Activated CD4-positive, alpha-beta T cell treated with anti-CD3 and anti-CD28 coated beads, Interleukin-2, amount 50 U/mL, for 4 hours (primary cell): ENCODE measurements around the gene ADK.

Experiments
- DNase-seq, 2 experiments: peaks; one replicate each; pipeline ENCODE4 v3.0.0-alpha.2; 2020

The ADK gene

DNA sequence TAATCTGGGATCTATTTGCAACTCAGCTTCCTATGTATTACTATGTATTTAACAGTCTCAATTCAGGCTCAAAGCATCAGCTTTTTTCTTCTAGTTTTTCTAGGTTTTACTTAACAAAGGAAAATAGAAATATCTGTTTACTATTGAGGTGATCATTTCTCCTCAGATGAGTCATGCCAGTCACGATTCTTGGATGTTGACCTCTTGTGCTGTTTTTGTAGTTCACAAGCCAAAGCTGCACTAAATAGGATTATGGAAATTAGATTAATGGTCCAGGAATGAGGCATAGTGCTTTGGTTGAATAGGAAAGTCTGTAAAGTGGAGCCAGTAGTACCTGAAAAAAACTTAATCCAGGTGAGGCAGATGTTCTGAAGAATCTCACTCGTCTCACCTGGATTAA lies 477.1 kb downstream of the ADK start:
- DNase-seq = no peak

DNA sequence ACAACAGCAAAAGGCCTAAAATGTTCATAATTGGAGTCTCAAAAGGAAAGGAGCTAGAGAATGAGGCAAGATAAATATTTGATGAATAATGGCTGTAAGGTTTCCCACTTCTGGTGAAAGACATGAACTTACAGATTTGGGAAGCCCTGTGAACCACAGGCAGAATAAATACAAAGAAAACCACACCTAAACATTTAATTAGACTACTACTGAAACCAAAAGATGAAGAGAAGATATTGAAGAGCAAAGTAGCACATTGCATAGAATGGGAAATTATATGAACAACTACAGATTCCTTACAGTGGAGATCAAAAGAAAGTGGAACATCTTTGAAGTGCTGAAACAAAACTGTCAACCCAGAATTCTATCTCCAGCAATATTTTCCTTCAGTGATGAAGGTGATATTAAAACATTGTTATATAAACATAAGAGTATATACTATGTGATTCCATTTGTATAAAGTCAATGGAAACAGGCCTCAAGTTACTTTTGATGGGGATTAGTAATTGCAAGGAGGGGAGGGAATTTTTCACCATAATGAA lies 484.0 kb downstream of the ADK start:
- no peak for DNase-seq

DNA sequence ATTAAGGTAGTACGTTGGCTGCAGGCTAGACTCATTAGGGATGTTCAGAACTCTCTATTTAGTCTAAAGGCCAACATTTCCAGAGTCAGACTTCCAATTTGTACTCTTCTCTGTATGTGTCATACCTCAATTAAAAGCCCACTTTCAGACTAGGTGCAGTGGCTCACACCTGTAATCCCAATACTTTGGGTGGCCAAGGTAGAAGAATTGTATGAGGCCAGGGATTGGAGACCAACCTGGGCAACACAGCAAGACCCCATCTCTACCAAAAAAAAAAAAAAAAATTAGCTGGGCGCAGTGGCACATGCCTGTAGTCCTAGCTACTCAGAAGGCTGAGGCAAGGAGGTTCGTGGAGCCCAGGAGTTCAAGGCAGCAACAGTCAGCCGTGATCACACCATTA lies 484.6 kb downstream of the ADK start:
- DNase-seq = no peak

DNA sequence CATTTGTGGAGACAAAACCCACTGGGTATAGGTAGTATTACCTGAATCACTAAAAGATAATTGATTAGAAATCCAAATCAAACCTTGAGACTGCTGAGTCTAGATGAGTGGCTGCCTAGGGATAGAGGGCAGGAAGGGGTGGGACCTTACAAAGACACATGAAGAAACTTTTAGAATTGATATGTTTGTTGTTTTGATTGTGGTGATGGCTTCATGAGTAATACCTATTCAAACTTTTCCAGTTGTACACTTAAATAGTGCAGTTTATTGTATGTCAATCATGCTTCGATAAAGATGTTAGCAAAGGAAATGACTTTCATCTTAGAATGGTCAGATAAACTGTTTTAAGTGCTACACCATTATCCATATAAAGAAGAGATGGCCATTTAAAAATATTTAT lies 486.7 kb downstream of the ADK start:
- no peak for DNase-seq

DNA sequence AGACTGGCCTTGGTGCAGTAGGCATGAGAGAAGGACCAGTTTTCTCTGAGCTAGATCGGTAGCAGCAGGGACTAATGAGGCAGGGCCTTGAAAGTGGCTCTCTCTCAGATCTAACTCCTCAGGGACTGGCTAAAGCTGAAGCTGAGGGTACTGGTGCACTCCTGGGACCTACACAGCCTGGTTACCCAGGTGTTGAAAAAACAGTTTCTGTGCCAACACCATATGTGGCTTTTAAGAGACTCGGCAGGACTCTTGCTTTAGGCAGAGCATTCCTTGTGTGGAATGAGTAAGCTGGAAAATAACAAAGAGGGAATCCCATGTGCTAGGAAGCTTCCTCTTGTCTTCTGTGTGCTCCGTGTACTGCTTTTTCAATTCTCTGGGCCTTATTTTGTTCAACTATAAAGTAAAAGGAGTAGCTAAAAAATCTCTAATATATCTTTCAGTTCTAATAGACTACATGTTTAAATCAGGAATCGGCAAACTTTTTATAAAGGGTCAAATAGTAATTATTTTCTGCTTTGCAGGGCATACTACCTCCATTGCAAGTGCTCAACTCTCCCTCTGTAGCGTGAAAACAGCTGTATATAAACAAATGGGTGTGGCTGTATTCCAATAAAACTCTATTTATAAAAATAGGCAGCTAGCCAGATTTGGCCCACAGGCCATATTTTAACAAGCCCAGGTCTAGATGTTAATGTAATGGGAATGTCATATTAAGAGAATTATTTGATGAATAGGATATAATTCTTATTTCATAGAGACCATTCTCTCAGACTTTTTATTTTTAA lies 489.3 kb downstream of the ADK start:
- no peak for DNase-seq

DNA sequence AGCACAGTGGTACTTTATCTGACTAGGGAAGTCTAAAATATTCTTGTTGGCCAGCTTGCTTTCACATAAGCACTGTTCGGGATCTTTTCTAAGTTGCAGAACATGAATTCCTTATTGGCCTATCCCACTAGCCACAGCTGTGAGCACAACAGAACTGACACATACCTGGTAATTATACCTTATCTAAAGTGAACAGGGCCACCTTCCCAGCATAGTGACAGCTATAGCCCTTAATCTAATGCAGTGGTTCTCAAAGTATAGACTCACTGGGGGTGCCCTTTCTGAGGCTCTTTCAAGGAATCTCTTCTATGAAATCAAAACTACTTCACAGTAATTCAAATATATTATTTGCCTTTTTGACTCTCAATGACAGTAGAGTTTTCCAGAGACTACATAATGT lies 490.6 kb downstream of the ADK start:
- no peak for DNase-seq

DNA sequence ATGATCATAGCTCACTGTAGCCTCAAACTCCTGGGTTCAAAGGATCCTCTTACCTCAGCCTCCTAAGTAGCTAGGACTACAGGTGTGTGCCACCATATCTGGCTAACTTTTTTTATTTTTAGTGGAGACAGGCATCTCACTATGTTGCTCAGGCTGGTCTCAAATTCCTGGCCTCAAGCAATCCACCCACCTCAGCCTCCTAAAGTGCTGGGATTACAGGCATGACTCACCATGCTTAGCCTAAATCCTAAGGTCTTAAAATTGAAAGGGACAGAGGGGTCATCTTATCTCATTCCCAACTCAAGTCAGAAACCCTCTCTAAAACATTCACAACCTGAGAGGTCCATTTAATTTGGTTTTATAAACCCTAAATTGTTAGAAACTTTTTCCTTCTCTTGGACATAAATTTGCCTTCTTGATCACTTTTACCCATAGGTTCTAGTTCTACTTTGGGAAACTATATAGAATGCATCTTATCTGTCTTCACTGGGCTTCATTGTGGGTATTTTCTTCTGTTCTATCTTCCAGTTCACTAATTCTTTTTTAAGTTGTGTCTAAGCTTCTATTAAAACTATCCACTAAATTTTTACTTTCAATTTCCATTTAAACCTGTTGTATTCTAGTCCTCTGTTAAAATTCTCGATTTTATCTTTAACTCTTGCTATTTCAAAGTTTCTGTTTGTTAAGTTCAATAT lies 492.0 kb downstream of the ADK start:
- DNase-seq = no peak

DNA sequence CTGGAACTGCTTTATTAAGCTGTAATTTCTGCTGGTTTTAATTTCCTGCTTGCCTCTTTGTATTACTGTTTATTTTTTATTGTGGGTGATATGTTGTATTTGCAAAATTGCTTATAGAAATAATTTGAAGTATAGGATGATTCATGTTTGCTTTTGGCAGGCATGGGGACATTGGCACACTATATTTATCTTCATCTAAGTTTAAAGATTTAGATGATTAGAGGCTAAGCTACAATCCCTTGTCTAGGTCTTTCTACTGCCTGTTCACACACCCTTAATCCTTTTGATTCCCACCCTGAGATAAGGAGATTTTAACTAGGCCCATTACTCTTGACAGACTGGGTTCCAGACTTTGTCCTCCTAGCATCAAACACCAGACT lies 492.6 kb downstream of the ADK start:
- no peak for DNase-seq

DNA sequence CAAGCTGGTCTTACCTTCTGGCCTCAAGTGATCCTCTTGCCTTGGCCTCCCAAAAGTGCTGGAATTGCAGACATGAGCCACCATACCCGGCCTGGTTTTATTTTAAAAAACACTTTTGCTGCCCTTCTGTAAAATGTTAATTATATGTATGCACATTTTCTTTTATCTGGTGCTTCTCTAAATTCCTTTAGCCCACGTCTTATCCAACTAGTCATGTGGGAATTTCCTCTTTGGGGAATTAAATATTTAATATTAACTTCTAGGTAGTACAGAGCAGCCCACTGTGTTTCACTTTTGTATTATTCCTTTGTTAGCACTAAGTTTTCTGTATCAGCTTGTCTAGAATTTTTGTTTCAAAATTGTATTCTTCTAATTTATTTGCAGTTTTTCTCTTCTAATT lies 493.7 kb downstream of the ADK start:
- no peak for DNase-seq

DNA sequence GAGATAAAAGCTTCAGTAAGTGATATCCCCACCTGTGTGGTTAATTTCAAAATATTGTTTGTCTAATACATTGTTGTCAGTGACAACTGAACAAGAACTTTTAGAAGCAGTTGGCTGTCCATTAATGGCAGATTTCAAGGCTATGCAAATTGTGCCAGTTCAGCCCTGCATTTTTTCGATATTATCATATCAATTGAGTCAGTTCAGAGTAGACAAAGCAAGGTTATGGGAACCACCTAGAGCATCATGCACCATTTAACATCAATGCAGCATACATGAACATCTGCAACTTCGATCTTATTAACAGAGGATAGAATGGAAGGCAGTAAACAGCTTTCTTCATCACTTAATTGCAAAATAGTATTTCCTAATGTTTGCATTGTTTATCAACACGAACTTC lies 494.7 kb downstream of the ADK start:
- DNase-seq = no peak

DNA sequence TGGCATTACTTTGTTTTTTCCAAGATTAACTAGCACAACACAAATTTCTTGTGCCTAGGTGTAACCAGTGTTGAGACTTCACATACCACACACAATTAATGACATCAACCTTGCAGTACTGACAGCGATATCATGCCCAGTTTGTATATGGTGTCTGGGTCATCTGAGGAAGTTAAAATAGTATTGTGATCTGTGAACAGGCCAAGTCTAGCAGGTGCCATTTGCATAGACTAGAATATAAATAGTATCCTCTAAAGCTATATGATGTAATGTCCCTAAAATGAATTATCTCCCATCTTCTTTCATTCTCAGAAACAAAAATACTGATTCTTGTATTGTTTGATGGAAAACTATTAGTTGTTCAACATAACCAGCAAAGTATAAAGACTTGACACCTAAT lies 499.6 kb downstream of the ADK start:
- DNase-seq = no peak

DNA sequence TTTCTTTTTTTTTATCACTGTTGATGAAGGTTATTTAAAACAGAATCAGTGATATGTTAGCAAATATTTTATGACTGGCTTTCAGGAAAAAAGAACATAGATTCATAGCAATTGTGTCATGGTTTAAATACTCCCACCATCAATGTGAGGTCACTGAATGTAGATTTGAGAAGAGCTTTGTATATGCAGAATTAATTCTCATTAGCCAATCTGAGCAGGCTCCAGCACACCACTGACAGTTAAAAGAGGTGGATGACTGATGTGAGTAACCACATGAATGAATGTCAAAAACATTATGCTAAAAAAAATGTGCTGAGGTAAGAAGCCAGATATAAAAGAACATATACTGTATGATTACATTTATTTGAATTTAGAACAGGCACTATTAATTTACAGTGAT lies 500.5 kb downstream of the ADK start:
- DNase-seq = no peak

DNA sequence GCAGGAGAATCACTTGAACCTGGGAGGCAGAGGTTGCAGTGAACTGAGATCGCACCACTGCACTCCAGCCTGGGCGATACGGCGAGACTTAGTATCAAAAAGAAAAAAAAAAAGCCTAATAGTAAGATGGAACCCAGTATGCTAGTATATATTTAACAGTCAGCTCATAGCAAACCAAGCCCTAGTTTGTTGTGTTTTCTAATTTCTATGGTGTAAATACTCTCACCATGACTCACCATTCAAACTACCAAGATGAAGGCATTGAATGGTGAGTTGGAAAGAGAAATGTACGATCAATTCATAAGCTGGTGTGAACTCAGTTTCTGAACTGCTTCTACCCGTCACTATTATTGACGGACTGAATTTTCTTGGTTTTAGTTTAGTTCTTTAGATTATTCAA lies 501.6 kb downstream of the ADK start:
- no peak for DNase-seq

DNA sequence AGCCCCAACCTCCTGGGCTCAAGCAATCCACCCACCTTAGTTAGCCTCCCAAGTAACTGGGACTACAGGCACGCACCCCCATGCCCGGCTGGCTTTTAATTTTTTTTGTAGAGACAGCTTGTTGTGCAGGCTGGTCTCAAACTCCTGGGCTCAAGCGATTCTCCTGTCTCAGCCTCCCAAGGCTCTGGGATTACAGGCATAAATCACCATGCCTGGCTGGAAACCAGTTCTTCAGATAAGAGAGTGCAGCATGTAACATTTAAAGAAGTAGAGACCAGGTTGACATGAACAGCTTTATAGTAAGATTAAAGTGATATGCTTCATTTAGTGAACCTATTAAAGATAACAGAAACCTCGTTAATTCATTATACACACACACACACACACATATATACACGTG lies 507.5 kb downstream of the ADK start:
- DNase-seq = no peak

DNA sequence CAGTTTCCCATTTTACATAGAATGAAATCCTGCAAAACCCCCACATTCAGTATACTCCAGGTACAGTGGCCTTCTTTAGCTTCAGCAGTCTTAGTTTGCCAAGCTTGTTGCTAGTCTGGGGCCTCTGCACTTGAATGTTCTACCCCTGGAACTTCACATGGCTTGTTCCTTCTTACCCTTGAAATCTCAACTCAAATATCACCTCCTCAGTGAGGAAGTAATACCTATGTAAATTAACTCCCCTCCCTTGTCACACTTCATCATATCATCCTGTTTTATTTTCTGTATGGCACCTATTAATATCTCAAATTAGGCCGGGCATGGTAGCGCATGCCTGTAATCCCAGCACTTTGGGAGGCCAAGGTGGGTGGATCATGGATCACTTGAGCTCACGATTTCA lies 511.6 kb downstream of the ADK start:
- no peak for DNase-seq

DNA sequence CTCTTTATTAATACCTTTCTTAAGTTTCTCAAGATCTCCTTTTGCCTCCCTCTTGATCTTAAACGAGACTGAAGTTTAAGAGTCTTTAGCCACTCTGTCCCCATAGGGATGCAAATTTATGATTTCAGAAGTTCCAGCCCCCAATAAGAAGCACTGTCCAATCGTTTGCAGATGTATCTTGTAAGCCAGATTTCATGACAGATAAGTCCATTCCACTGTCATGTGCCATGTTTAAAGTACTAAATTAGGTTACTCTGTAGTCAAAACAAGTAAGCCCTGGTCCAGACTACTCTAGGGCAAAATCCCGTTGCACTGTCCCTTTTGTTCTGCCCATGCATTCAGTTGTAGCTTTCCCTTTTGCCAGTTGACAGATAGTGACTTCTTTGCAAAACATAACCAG lies 518.2 kb downstream of the ADK start:
- no peak for DNase-seq

DNA sequence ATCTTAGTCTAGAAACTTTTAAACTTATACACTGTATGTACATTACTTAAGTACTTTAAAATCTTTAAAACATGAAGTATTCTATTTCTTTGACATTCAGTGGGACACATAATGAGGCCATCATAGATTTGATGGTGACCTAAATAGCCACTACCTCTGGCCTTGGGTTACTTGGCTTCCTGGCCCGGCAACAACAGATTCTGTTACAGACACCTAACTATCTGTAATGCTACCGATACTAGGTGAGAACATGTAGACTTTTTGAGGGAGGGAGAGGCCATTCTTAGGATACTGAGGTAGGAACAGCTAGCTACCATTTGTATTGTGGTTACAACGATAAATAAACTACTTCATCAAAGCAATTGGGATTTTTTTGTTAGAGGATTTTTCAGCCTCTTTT lies 520.7 kb downstream of the ADK start:
- no peak for DNase-seq

DNA sequence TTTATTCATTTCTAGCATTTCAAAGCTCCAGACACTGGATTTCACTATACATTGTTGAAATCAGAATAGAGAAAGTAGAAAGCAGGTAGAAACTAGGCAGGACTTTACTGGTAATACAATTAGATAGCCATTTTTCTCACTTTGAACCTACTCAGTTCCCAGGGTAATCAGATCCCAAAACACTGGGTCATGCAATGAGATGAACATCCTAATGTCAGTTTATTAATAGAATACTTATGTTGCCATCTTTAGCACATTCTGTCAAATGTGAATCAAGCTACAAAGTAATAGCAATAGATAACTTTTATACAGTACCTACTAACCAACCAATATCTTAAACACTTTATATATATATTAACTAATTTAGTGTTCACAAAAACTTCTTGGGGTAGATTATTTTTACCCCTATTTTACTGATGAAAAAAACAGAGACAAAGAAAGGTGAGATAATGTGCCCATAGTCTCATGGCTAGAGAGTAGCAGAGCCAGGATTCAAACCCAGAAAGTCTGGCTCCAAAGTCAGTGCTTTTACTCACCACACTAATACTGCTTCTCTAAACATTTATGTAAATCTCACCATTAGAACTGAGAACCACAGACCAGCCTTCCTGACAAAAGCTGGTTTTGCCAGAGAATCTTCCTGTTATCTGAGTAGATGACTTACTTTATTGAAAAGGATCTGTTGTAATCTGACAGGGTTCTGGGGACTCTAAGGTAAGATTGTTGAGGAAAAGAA lies 521.6 kb downstream of the ADK start:
- DNase-seq = no peak

DNA sequence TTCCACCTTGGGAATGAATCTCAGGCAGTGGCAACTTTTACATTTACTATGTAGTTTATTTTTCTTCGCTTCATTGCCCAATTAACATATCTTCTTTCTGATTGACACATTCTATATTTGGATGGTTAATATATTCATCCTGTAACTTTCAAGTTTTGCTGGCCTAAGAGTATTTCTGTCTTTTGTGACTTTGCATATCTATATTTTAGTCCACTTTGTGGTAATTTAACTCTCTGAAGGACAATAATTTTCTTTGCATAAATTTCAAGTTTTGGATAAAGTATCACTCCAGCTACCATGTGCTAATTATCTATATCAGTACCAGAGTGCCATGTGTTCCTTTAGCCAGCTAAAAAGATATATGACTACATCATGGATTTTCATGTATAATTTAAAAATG lies 523.9 kb downstream of the ADK start:
- DNase-seq = no peak

DNA sequence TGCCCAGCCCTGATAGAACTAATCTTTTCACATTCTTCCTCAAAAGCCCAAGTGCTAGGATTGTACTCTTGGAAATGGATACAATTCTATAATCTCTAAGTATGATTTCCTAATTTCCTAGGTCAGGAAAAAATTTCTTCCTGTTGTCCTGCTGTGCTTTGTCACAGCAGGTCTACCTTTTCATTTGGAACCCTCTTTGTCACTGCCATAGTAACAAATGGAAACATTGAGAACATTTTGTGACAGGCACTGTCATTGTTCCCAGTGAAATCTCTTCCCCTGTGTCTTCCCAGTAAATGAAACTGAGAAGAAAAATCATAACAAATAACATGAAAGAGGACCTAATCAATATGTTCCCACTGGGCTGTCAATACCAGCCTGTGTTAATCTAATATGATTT lies 524.5 kb downstream of the ADK start:
- DNase-seq = no peak

DNA sequence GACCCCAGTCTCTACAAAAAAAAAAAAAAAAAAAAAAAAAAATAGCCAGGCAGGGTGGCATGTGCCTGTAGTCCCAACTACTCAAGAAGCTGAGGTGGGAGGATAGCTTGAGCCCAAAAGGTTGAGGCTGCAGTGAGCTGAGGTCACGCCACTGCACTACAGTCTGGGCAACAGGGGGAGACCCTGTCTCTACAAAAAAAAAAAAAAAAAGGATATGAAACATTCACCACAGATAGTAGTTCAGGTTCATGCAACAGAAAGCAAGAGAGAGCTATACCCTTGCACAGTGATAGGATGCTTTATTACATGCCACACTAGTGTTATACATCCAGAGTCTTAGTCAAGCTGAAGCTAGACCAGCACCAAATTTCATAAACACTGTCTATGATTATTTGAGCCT lies 526.9 kb downstream of the ADK start:
- DNase-seq = no peak

DNA sequence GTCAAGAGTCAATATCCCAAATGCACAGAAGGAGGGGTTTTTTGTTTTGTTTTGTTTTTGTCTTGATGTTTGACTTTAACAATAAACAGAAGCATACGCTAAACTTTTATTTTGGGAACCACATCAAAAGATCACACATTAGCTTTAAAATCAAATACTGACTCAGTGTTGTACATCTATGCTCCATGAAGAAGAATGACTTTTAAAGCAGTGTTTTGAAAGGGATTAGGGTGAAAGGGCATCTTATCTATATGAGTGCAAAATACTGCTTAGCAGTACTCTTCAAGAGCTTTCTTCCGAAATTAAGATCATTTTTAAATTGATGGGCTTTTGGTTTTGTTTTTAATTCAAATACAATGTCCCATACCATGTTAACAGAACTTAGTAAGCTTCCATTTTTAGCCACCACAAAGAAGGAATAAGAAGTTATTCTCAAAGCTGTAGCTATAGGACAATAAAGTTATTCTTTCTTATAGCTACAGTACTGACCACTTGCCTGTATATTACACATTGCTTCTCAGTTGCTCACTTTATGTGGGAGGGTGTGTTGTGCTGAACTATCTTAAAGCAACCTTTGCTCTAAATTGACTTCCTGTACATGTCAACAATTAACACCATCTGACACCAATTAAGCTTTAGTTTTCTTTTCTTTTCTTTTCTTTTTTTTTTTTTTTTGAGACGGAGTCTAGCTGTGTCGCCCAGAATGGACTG lies 531.1 kb downstream of the ADK start:
- DNase-seq = no peak

DNA sequence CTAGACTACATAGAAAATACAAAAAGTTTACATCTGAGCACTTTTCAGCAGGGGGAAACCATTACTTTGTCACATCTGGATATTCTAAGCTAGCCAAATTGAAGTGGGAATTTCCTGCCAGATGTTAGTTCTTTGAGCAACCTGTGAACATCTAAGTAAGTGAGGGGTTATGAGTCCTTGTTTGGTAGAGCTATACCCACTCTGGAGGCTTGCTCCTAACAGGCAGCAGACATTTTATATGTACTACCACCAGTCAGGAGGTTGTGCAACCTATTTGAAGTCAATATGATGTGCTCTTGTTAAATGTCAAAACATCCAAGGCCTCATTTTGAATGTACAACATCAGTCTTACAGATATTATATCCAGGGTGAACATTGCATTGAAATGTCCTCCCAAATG lies 532.0 kb downstream of the ADK start:
- DNase-seq = no peak
